GM21390 (cell line): ENCODE results near the gene MOCS1.

Experiments
- ATAC-seq: cut with Tn5 transposase; IDR thresholded peaks from one replicate; pipeline ENCODE4 v1.9.1; 2021; ENCODE audit not compliant: unreplicated experiment

Gene MOCS1

DNA sequence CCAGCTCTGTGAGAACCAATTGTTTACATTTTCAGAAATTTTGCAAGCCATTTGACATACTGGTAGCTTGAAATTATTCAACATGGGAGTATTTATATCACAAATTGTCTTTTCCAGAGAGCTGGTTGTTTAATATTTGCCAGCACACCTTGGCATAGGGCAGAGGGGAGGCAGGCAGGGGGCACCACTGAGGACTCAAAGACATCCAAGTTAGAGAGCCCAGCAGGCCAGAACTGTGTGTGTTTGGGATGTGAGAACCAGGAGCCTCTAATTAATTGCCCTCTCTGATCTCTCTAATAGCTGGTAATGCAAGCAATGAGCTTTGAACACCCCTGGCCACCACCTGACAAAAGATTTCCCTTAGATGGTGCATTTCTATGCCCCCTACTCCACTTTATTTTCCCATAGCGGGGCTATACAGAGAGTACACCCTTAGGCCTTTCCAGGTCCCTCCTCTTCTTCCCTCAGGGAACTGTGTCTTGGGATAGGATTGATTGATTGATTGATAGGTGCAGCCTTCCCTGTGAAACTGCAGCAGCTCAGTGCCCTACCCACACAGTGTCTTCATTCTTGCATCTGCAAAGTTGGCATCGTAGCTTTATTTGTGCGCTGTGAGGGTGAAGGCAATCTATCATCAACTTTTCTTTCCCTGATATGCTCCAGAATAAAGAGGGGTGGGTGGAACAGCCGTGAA lies 29.2 kb downstream of the MOCS1 start:
- no peak for ATAC-seq

DNA sequence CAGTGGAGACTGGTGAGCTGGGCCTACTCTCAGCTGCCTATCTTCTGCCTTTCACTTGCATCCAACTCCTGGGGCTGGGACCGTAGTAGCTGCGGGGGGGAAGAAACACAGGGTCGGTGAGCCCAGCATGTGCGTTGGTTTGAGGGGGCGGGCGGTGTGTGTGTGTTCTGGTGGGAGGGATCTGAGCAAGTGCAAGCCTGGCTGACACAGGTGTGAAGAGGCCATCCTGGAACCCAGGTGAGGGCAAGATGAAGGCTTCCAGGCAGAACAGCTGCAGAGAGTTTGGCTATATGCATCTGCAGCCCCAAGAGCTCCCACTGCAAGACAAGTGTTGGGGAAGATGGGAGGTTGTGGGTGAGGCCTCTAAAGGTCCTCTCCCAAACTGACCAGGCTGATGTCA lies 30.6 kb downstream of the MOCS1 start:
- no peak for ATAC-seq

DNA sequence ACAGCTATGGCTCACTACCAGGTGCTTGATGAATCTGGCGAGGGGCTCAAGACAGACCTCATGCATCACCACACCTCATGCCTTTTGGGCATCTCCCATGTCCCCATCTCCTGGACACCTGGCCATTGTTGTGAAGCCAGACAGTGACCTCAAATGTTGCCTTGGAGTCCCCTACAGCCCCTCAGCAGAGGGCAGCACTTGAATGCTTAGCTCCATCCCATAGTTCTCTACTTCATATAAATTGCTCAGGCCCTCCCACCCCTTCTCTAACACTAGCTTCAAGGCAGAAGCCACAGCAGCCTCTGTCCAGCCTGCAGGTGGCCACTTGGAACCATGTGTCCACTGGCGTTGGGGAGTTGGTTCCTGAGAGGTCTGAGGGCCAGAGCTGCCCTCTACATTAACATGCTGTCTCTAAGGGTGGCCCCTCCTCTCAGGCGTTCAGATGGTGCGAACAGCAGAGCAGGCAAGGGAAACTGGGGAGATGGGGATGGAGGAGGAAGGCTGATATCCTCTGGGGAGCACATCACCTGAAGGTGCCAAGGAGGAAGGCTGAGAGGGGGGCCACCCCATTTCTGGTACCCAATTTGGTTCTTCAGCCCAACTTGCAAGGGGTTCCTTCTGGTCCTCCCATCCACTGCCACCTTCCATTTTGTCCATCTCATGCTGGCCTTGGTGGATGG lies 31.3 kb downstream of the MOCS1 start:
- no peak for ATAC-seq

DNA sequence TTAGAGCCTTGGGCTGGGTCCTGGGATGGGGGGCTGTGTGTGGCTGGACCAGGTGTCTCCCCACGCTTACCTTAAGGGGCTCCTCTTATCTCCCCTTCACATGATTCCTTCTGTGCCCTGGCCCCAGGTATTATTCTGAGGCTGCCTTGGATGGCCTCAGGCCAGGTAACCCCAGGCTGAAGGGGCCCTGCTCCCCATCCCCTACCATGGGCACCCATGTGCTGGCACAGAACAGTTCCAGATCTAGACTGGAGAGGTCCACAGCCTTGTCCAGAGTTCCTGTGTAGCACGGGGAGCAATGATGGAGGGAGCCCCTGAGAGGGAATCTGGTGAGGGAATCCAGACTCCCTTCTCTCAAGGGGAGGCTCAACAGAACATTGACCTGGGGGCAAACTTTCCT lies 32.1 kb downstream of the MOCS1 start:
- no peak for ATAC-seq

DNA sequence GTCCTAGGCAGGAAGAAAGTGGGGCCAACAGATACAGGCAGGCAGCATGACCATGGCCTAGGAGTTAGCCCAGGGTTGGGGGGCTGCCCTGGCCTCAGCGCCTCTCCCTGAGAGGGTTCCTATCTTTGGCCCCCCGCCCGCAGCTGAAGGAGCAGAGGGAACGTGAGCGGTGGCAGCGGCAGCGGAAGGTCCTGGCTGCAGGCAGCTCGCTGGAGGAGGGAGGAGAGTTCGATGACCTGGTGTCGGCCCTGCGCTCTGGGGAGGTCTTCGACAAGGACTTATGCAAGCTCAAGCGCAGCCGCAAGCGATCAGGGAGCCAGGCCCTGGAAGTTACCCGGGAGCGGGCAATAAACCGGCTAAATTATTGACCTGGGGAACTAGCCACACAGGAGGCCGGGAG lies 32.6 kb downstream of the MOCS1 start:
- ATAC-seq = no peak

DNA sequence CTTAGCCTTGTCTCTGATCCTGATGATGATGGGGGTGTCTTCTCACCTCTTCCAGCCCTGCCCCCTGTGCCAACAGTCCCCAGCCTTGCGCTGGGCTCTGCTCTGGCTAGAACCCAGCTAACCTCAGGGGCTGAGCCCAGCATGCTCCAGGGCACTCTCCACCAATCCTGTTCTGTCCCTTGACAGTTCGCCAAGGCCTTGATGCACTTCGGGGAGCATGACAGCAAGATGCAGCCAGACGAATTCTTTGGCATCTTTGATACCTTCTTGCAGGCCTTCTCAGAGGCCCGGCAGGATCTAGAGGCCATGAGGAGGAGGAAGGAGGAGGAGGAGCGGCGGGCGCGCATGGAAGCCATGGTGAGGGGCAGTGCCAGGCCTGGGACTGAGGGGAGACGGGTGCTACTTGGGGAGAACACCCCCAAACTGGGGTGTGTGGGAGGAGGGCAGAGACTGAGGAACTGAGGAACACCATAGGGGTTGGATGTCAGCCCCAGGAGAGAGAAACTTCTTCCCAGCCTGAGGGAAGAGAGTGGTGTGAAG lies 33.1 kb downstream of the MOCS1 start:
- no peak for ATAC-seq

DNA sequence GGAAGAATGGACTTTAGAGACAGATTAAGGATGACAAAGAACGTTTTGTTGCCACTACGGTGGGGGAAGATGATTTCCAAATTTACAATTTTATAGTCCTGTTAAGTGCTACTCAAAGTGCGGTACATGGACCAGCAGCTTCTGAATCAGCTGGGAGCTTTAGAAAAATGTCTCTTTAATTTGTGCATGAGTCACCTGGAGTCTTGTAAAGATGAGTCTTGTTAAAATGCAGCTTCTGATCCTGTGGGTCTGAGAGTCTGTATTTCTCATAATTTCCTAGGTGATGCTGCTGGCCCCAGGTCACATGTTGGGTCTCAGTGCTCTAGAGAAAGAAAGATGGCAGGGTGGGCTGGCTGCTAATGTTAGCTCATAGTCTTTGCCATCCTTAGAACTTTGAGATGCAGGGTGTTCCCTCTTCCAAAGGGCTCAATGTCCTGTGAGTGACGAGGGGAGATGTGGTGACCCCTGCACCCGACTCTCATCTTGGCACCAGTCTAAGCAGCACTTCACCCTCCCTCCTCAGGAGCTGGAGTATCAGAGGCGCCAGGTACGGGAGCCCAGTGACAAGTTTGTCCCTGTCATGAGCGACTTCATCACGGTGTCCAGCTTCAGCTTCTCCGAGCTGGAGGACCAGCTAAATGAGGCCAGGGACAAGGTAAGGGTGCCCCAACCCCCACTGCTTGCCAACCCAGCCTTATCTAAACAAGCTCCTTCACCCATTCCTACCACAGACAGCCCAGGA lies 34.5 kb downstream of the MOCS1 start:
- no peak for ATAC-seq

DNA sequence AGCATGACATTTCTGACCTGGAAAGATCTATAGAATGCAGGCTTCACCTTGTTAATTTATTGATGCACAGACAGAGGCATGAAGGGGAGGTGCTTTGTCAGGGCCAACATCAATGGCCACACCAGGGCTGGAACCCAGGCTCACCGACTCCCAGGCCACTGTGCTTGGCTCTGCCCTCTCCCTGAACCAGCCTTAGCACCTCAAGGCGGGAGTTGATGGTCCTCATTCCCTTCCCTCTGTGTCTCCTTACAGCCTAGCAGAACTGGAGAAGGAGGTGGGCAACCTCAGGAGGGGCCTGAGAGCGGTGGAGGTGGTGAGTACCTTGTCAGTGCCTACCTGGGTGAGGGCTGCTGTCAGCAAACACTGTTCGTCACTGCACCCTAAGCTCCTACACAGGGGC lies 35.6 kb downstream of the MOCS1 start:
- ATAC-seq = no peak

DNA sequence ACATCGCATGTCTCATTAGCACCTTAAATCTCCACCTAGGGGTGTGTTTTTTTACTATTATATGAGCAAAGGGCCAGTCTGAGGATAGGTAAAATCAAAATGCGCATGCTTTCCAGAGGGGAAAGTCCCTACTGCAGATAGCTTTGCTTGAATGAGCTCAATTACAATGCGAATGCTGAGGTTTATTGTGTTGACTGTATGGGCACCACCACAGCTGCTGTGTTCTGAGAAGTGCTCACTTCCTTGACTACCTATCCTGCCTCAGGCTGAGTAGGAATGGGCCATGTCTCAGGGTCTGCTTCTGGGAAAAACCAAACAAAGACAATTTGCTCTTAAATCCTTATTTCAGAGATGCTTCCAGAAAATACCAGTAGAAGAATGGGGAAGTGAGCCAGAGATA lies 36.6 kb downstream of the MOCS1 start:
- no peak for ATAC-seq

DNA sequence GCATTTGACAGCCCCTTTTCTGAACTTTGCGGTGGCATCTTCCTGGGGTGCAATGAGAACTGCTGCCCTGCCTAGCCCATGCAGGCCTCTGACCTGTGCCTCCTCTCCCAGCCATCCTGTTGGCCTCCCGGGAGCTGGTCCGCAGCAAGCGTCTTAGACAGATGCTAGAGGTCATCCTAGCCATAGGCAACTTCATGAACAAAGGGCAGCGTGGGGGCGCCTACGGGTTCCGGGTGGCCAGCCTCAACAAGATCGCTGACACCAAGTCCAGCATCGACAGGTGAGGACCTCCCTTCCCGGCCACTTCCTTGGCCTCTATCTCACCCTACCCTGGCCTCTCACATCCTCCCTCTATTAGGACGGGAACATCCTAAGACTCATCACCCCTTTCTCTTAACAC lies 37.6 kb downstream of the MOCS1 start:
- no peak for ATAC-seq

DNA sequence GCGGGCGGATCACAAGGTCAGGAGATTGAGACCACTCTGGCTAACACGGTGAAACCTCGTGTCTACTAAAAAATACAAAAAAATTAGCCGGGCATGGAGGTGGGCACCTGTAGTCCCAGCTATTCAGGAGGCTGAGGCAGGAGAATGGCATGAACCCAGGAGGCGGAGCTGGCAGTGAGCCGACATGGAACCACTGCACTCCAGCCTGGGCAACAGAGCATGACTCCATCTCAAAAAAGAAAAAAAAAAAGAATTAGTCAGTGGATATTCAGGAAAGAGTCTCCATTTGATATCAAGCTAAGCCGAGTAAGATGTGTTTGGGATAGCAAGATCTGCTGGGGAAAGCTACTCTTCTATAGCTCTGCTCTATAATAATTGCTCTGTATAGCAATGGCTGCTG lies 41.0 kb downstream of the MOCS1 start:
- no peak for ATAC-seq

DNA sequence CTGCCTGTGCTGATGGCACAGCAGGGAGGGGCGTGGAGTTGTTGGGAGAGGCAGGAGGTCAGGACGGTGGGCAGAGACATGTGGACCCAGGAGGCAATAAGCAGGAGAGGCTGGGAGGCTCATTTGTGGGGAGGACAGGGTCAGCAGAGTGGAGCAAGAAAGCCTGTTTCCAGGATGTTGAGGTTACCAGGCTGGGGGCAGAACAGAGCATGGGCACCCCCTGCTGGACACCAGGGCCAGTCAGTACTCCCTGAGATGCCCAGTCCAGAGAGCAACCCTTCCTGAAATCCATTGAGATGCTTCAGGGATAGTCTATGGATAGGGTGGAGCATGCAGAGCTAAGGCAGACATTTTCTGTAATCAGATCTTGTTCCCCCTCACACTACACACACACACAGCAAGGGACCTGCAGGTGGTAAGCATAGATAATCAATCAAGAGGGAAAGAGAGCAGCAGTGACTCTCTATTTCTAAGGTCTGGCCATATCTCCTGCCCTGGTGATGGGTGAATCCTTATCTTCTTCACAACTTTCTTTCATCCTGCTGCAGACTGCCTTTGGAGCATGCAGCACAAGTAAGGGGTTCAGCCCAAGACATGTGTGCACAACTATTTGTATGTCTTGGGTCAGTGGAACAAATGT lies 41.7 kb downstream of the MOCS1 start:
- ATAC-seq = no peak

DNA sequence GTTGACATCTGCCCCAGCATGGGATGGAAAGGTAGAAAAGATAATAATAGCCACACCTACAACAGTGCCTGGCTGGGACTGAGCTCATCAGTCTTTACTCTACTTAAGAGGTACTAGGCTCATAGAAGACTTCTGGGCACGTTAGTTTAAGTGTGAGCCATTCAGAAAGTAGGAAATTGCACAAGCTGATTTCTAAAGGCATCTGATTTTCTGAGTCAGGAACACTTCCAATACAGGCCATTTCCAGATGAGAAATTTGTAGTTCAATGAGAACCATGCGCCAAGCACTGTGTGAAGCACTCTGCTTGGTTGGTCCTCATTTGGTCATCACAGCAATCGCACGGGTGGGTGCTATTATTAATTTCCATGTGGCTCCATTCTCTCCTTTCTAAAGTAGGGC lies 42.3 kb downstream of the MOCS1 start:
- no peak for ATAC-seq

DNA sequence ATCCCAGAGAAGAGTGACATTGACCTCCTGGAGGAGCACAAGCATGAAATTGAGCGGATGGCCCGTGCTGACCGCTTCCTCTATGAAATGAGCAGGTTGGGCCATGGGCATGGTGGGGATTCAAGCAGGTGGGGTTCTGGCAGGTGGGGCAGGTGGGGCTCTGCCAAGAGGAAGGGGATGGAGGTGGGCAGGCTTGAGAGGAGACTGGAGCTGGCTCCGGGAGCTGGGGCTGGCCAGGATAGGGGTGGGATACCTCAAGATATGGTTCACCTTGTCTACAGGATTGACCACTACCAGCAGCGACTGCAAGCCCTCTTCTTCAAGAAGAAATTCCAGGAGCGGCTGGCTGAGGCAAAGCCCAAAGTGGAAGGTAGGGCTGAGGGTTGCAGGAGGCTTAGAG lies 42.9 kb downstream of the MOCS1 start:
- ATAC-seq = no peak

DNA sequence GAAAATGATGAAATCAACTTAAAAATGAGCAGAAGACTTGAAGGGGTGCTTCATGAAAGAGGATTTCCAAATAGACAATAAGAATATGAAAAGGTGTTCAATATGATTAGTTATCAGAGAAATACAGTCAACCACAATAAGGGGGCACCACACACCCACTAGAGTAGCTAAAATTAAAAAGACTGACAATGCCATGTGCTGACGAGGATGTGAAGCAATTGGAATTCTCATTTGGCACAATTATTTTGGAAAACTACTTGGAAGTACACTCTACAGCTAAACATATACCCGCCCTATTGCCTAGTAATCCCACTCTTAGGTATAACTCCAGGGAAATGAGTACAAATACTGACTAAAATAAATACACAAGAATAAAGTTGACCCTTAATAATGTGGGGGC lies 45.0 kb downstream of the MOCS1 start:
- ATAC-seq = no peak

DNA sequence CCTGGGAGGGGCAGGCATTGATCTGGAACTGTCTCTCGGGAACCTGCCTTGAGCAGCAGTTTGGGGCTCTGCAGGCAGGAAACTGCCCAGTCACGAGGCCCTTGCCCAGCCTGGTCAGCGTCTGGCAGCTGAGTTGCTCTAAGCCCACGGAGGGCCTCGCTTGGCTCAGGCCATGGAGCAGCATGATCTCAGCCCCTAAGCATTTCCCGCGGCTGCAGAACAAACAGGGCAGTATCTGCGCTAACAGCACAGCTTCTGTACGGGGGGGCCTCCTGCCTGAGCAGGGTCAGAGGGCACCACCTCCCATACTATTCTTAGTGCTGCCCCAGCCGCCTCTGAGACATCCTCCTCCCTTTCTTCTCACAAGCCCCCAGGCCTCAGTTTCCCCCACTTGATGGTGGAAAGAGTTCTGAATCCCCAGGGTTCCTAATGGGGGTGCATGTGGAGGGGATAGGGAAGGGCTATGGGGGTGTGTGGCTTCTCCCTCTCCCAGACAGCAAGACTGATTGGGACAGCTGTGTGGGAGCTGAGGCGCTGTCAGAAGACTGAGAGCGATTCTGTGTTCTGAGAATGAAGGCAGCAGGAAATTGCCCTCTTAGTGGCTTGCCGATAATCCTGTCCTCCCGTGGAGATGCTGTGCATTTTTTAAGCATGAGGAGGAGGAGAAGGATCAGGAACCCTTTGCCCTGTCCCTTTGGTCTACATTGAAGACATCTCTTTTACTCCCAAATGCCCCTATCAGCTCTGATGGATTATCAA lies 46.4 kb downstream of the MOCS1 start:
- no peak for ATAC-seq

DNA sequence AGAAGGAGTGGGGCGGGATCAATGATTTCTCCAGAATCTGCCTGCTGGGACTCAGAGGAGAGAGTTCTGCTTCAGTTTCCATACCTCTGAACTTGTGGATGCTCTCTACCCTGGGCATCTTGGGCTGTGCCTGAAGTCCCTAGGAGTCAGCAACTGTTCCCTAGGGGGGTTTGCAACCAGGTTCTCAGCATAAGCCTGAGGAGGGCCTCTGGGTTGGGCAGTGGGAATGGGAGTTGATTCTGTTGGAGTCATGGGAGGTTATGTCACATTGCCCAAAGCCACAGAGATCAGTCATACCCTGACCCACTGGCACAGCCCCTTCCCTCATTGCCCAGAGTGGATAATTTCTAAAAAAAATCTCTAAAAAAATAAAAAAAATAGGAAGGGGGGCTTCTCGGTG lies 47.4 kb downstream of the MOCS1 start:
- ATAC-seq = no peak

DNA sequence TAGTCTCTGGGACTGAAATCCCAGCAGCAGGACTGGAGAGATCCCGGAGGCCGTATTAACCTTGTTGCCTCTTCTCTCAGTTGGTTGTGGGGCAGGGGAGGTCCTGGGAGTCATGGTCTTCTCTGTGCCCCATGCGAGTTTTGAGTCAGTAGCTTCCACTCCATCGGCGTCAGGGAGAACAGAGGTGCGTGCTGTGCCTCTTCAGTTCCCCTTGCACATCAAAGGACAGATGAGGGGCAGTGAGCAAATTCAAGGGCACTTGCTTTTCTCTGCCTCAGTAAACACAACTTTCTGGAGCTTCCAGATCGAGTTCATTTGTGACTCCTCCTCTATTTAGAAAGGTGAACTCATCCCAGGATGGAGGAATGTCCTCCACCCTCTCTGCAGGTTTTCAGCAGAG lies 48.6 kb downstream of the MOCS1 start:
- ATAC-seq = no peak

DNA sequence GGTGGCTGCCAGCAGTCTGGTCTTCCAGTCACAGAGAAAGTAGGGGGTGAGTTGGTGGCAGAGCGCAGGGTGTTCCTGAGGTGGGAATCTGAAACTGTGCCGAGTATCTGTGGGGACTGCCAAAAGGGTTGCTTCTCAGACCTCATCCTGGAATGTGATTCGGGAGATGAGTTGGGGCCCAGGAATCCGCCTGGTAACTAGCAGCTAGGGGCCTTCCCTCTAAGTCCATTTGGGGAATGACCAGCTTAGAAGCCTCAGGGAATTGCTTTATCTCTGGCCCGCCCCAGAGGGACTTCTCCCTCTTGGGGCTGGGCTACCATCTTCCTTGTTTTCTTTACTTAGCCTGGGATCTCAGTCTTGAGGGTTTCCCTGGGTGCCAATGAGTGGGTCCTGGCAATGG lies 49.6 kb downstream of the MOCS1 start:
- ATAC-seq = no peak

DNA sequence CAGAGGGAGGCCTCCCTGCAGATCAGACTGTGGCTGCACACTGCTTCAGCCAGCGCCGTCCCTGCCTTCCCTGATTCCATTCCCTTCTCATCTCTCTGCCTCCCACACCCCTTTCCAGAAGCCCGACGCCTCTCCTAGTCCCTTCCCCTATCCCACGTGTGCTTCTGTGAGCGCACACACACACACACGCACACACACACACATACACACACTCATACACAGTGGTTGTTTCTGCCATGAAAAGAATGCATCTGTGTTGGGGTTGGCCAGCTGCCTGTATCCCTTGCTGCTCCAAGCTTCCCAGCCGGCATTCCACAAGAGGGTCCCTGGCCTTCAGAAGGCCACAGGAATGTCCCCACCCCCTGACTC lies 51.7 kb downstream of the MOCS1 start:
- no peak for ATAC-seq
